Ovary (tissue), 3 donors: ENCODE data around the gene LRRC4C.

Source experiments
- CTCF ChIP-seq, 3 donors: fragments of 450-650 bp in 2 of 3; fragments of 200-600 bp in 1 of 3; IDR thresholded peaks; one replicate each; pipeline versions ENCODE4 v1.5.1 to v1.8.0; 2016 to 2022; ENCODE audit warnings: antibody characterized with exemption in 3 of 3, mild to moderate bottlenecking in 1 of 3
- POLR2A ChIP-seq: fragments of 450-650 bp; IDR thresholded peaks from one replicate; pipeline ENCODE4 v1.6.1; 2017; ENCODE audit warnings: antibody characterized with exemption, mild to moderate bottlenecking, moderate library complexity
- donor health status: DM: no; HTN: no; CAD: no.

- TF ChIP-seq CTCF (IDR thresholded peaks at IDR 0.05) = no peak
- TF ChIP-seq POLR2A = no peak
Measured at GRCh38 chr11:40597546-40598113, 861.8 kb downstream of the LRRC4C start.
